Ishikawa (cell line): ENCODE results near the gene TSPAN18.

Experiments
- CEBPB ChIP-seq: IDR thresholded peaks from 2 replicates; pipeline ENCODE4 v1.6.1; 2012
- CREB1 ChIP-seq: IDR thresholded peaks from 2 replicates; pipeline ENCODE4 v1.6.1; 2012; ENCODE audit warnings: low read depth
- EGR1 ChIP-seq: IDR thresholded peaks from 2 replicates; pipeline ENCODE4 v1.6.1; 2012
- EP300 ChIP-seq: IDR thresholded peaks from 2 replicates; pipeline ENCODE4 v1.6.1; 2012; ENCODE audit warnings: borderline replicate concordance
- NFIC ChIP-seq: IDR thresholded peaks from 2 replicates; pipeline ENCODE4 v1.6.1; 2012
- RAD21 ChIP-seq: IDR thresholded peaks from 2 replicates; pipeline ENCODE4 v1.6.1; 2012; ENCODE audit warnings: low read depth
- REST ChIP-seq: IDR thresholded peaks from 2 replicates; pipeline ENCODE4 v1.6.1; 2012; ENCODE audit warnings: low read depth, mild to moderate bottlenecking
- TAF1 ChIP-seq: IDR thresholded peaks from 2 replicates; pipeline ENCODE4 v1.6.1; 2012; ENCODE audit warnings: low read depth, mild to moderate bottlenecking
- TCF12 ChIP-seq: IDR thresholded peaks from 2 replicates; pipeline ENCODE4 v1.6.1; 2012; ENCODE audit warnings: low read depth
- TEAD4 ChIP-seq: IDR thresholded peaks from 2 replicates; pipeline ENCODE4 v1.6.1; 2012
- YY1 ChIP-seq: IDR thresholded peaks from 2 replicates; pipeline ENCODE4 v1.6.1; 2012; ENCODE audit warnings: low read depth
- TF ChIP-seq, protein P1 (sequence below): IDR thresholded peaks from 2 replicates; pipeline ENCODE4 v1.6.1; 2012

GRCh38 chr11:44939673-44940395 is 213.1 kb downstream of the TSPAN18 start:
- TF ChIP-seq EP300 (no peak), TEAD4 (no peak), RAD21 (no peak), REST (no peak), CEBPB (no peak), NFIC (no peak), TAF1 (no peak), EGR1 (no peak), CREB1 (no peak), TCF12 (no peak), YY1 (no peak)
- TF ChIP-seq, protein P1, sequence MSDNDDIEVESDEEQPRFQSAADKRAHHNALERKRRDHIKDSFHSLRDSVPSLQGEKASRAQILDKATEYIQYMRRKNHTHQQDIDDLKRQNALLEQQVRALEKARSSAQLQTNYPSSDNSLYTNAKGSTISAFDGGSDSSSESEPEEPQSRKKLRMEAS, result no peak
